Measurements from ENCODE around the gene PAN2.

The PAN2 gene

GRCh38 chr12:56333679-56334489 is at the start of gene PAN2:
TSS of gene PAN2 (minus strand) at chr12:56334000. CDS start at chr12:56333094, 906 bp downstream.
- ATAC-seq (peak; percentile 89), DNase-seq (peak; percentile 90 to 97)
- no peaks in the 10 kb centered on the region for H3K27me3 Mint-ChIP-seq
- H3K27ac Mint-ChIP-seq = peak within 1 kb of the TSS; percentile 99
- peaks cover 59% of the 10 kb centered on the region for H3K4me1 Mint-ChIP-seq
- H3K4me3 Mint-ChIP-seq = peak within 1 kb of the TSS; percentile 94
- H3K9me3 Mint-ChIP-seq = no peaks in the 10 kb centered on the region

GRCh38 chr12:56382611-56383010 is 48.8 kb upstream of the PAN2 start:
- H3K4me3 Mint-ChIP-seq = no peak overlapping the region
- H3K27ac Mint-ChIP-seq = no peak overlapping the region
- H3K27me3 Mint-ChIP-seq = no peaks in the 10 kb centered on the region
- H3K4me1 Mint-ChIP-seq = no peaks in the 10 kb centered on the region
- ATAC-seq = no peak
- no peak for DNase-seq
- H3K9me3 Mint-ChIP-seq = no peaks in the 10 kb centered on the region

- Mint-ChIP-seq H3K27ac (no peak overlapping the region), H3K9me3 (peaks cover 0 to 7% of the 10 kb centered on the region in 2 donors), H3K4me3 (no peak overlapping the region), H3K4me1 (no peaks in the 10 kb centered on the region), H3K27me3 (no peaks in the 10 kb centered on the region)
- DNase-seq (no peak), ATAC-seq (no peak)
These were observed 44.2 kb upstream of the PAN2 start for GRCh38 chr12:56377989-56378316.

- ATAC-seq (peak; percentile 56), DNase-seq (no peak)
- no peak overlapping the region for H3K4me3 Mint-ChIP-seq
- H3K27me3 Mint-ChIP-seq = no peaks in the 10 kb centered on the region
- H3K4me1 Mint-ChIP-seq = no peaks in the 10 kb centered on the region
- H3K27ac Mint-ChIP-seq = peak overlapping the region in 1 of 2 donors; percentile 31
- H3K9me3 Mint-ChIP-seq = peaks cover 0 to 8% of the 10 kb centered on the region in 2 donors
These were observed 43.6 kb upstream of the PAN2 start for GRCh38 chr12:56377310-56377988.

- Mint-ChIP-seq H3K4me3 (no peak overlapping the region), H3K4me1 (no peaks in the 10 kb centered on the region), H3K9me3 (peaks cover 0 to 8% of the 10 kb centered on the region in 2 donors), H3K27ac (no peak overlapping the region), H3K27me3 (no peaks in the 10 kb centered on the region)
- no peak for ATAC-seq
- no peak for DNase-seq
These were observed 42.0 kb upstream of the PAN2 start for GRCh38 chr12:56375598-56376434.

GRCh38 chr12:56374726-56375597 is 41.2 kb upstream of the PAN2 start:
- peaks cover 0 to 8% of the 10 kb centered on the region in 2 donors for H3K9me3 Mint-ChIP-seq
- DNase-seq = no peak
- H3K27me3 Mint-ChIP-seq = no peaks in the 10 kb centered on the region
- no peak overlapping the region for H3K27ac Mint-ChIP-seq
- no peaks in the 10 kb centered on the region for H3K4me1 Mint-ChIP-seq
- no peak for ATAC-seq
- H3K4me3 Mint-ChIP-seq = no peak overlapping the region

GRCh38 chr12:56373515-56373914 is 39.7 kb upstream of the PAN2 start:
- no peak overlapping the region for H3K4me3 Mint-ChIP-seq
- H3K27me3 Mint-ChIP-seq = no peaks in the 10 kb centered on the region

GRCh38 chr12:56366948-56367347 is 33.1 kb upstream of the PAN2 start:
- H3K9me3 Mint-ChIP-seq = no peaks in the 10 kb centered on the region
- no peaks in the 10 kb centered on the region for H3K4me1 Mint-ChIP-seq
- H3K4me3 Mint-ChIP-seq = no peak overlapping the region
- DNase-seq (no peak), ATAC-seq (no peak)
- no peak overlapping the region for H3K27ac Mint-ChIP-seq
- no peaks in the 10 kb centered on the region for H3K27me3 Mint-ChIP-seq

More at GRCh38 chr12:56373515-56373914, 39.7 kb upstream of the PAN2 start:
- Mint-ChIP-seq H3K4me1 (no peaks in the 10 kb centered on the region), H3K9me3 (peaks cover 0 to 8% of the 10 kb centered on the region in 2 donors), H3K27ac (no peak overlapping the region)
- no peak for ATAC-seq
- DNase-seq = no peak

GRCh38 chr12:56362130-56363059 is 28.6 kb upstream of the PAN2 start, which contains the start of gene APOF:
TSS of gene APOF (minus strand) at chr12:56362857. CDS start at chr12:56362745, 112 bp downstream.
- ATAC-seq (no peak), DNase-seq (no peak)
- peak within 1 kb of the TSS in 1 of 2 donors; percentile 96 for H3K4me3 Mint-ChIP-seq
- no peaks in the 10 kb centered on the region for H3K27me3 Mint-ChIP-seq
- H3K4me1 Mint-ChIP-seq = peaks cover 33% of the 10 kb centered on the region
- peak within 1 kb of the TSS in 1 of 2 donors; percentile 94 for H3K27ac Mint-ChIP-seq
- H3K9me3 Mint-ChIP-seq = no peaks in the 10 kb centered on the region

- peak overlapping the region; percentile 99 to 100 for H3K27ac Mint-ChIP-seq
- H3K27me3 Mint-ChIP-seq = no peaks in the 10 kb centered on the region
- DNase-seq (no peak), ATAC-seq (no peak)
- peak overlapping the region; percentile 96 to 98 for H3K4me3 Mint-ChIP-seq
- H3K4me1 Mint-ChIP-seq = peaks cover 33% of the 10 kb centered on the region
- no peaks in the 10 kb centered on the region for H3K9me3 Mint-ChIP-seq
These were observed 27.8 kb upstream of the PAN2 start for GRCh38 chr12:56361487-56362129.

- peak within 1 kb of the TSS; percentile 99 to 100 for H3K27ac Mint-ChIP-seq
- H3K27me3 Mint-ChIP-seq = no peaks in the 10 kb centered on the region
- H3K9me3 Mint-ChIP-seq = no peaks in the 10 kb centered on the region
- peak within 1 kb of the TSS; percentile 96 to 98 for H3K4me3 Mint-ChIP-seq
- ATAC-seq (peak; percentile 98), DNase-seq (peak; percentile 99 to 100)
- H3K4me1 Mint-ChIP-seq = peaks cover 33% of the 10 kb centered on the region
These were observed 26.3 kb upstream of the PAN2 start, which contains the start of gene STAT2 for GRCh38 chr12:56359851-56360767. TSS of gene STAT2 (minus strand) at chr12:56360107. CDS start at chr12:56356571, 3,536 bp downstream.

GRCh38 chr12:56358836-56359532 is 25.2 kb upstream of the PAN2 start:
- peak overlapping the region; percentile 99 to 100 for H3K27ac Mint-ChIP-seq
- ATAC-seq (no peak), DNase-seq (no peak)
- peak overlapping the region; percentile 96 to 98 for H3K4me3 Mint-ChIP-seq
- no peaks in the 10 kb centered on the region for H3K9me3 Mint-ChIP-seq
- no peaks in the 10 kb centered on the region for H3K27me3 Mint-ChIP-seq
- peaks cover 33% of the 10 kb centered on the region for H3K4me1 Mint-ChIP-seq
